NCI-H2227 (cell line): ENCODE measurements around the gene NEDD4.
A peak's percentile ranks its signal among the peaks of the same experiment; 100 is the strongest.
"Not testable (repeated sequence)": the region's sequence is repeated elsewhere in the genome, so short reads cannot be mapped to it uniquely, and the experiment has no call there.

ENCODE experiments used
- DNase-seq: peaks from one replicate; lab custom pipeline; 2025; ENCODE audit not compliant: unreplicated experiment; lab: John Stamatoyannopoulos, UW

The NEDD4 gene

GRCh38 chr15:56006371-56006770 is 13.0 kb upstream of the NEDD4 start:
- not testable (repeated sequence) for DNase-seq

DNA sequence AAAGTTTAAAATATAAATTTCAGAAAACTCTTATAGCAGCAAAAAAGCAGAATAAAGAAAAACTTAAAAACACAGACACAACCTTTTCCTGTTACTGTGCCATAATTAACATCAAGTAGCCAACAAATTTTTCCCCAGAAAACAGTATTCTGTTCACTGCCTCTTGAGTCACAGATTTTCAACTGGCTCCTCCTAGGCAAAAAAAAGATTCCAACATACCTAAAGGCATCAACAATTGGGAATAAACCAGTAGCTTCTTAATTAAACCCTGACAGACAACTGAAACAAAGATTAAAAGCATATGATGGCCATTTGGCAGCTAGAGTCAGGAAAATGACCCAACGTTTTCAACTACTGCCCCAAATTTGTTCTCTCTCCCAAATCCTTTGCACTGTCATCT is 10.9 kb upstream of the NEDD4 start:
- not testable (repeated sequence) for DNase-seq

GRCh38 chr15:56003777-56004176 is 10.4 kb upstream of the NEDD4 start:
- not testable (repeated sequence) for DNase-seq

DNA sequence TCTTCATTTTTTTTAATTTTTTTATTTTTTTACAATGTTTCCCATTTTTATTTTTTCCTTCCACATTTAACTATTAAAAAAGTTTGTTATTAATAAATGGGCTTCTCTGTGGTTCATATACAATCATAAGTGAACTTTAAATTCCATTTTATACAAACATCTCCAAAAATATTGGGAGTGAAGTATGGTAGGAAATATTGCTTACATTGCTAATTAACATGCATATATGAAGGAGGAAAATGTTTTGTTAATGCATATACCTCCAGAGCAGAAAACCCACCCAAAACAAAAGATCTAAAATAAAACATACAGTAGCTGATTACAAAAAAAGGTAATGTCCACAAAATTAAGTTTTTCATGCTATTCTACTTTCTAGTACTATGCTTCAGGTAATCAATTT is 9.9 kb upstream of the NEDD4 start:
- DNase-seq: not testable (repeated sequence)

DNA sequence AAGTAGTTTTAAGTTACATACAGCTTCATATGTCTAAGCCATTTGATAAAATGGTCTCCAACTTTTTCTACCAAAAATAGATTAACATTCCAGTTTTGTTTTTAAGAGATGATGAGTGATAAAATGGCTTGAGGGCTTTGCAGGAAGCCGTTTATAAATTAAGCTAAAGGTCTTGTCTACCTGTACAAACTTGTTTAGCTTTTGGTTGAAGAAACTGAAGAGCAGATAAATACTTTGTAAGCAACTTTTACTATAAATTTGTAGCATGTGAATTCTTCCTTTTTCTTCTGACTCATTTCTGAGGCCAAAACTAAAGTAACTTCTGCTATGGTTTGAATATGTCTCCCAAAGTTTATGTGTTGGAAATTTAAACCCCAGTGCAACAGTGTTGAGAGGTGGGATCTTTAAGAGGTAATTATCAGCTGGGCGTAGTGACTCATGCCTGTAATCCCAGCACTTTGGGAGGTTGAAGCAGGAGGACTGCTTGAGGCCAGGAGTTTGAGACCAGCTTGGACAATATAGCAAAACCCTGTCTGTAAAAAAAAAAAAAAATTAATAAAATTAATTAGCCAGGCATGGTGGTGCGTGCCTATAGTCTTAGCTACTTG is 8.2 kb upstream of the NEDD4 start:
- DNase-seq: no peak

DNA sequence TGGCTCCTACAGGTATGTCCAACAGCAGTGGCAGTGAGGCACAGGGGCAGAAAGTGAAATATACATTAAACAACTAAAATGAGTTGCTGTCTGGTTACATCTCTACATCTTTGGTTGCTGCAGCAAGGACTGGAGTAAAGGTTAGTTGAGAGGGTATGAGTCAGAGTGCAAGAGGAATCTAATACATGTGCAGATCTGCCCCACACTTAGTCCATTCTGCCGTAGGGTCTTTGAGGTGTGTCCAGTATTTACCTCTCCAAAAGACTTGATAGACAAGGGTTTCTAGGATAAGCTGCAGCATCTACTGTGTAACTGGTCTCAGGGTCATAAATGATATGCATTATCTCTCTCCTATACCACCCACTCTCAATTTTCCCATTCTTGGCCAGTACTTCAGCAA is 6.2 kb upstream of the NEDD4 start:
- DNase-seq: no peak

DNA sequence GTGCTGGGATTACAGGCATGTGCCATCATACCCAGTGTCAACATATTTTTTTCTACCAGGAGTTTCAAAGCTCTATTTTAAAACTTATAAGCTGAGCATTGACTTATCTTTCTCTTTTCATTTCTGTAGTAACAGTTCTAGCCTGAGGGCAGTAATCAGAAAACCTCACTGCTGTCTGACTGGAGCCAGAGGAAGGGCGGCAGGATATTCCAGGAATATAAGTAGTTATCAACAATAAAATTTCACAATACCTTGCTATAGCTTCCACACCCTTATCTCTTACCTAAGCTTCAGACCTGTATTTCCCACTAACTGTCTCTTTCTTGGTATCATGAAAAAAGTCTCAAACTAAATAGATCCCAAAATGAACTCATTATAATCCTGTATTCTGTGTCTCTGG is 5.1 kb upstream of the NEDD4 start:
- no peak for DNase-seq

DNA sequence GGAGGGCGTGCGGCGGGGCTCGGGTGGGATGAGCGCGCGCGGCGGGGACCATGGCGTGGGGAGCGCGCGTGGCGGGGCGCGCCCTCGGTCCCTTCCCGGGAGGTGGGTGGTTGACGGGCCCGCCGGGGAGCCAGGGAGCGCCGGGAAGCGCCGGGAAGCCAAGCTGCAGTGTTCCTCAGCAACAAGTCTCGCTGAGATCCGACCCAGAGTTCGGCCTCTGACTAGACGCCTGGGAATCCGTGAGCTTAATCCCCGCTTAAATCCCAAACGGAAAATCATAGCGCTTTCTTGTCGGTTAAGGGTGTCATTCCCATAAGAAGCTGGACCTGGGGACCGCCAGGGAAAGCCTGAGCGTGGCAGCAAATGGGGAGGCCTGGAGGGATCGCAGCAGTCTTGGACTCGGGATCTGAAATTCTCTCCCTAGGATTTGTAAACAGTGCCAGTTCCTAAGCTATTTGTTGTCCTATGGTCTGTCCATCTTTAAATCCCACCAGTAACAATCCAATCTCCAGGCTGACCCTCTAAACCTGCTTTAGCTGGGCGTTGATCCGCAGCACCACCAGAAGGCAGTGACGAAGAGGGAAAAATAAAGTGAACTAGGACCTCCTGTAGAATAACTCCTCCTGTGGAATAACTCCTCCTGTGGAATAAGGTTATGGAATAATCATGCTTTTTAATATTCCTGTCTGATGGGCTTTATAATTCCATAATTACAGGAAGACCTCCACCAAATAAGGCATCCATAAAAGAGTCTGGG is 570 bp upstream of the NEDD4 start:
- DNase-seq: peak; percentile 59

DNA sequence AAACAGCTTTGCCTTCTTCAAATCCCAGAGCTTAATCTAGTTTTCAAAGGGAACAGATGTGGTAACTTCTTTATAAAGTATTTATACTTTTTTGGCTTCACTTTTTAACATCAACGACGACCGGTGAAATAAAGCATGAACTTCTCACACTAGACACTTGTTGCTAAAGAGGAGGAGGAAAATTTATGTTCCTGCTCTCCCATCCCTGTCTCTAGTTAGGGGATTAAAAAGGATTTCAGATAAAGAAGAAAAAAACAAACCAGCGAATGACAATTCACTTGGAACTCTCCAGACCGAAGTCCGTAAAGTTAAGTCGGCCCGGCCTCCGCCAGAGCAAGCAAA is 672 bp downstream of the NEDD4 start:
- DNase-seq: no peak

- no peak for DNase-seq
These were observed 1.3 kb downstream of the NEDD4 start for GRCh38 chr15:55991802-55992768.

- no peak for DNase-seq
These were observed 2.4 kb downstream of the NEDD4 start for GRCh38 chr15:55990998-55991397.

DNA sequence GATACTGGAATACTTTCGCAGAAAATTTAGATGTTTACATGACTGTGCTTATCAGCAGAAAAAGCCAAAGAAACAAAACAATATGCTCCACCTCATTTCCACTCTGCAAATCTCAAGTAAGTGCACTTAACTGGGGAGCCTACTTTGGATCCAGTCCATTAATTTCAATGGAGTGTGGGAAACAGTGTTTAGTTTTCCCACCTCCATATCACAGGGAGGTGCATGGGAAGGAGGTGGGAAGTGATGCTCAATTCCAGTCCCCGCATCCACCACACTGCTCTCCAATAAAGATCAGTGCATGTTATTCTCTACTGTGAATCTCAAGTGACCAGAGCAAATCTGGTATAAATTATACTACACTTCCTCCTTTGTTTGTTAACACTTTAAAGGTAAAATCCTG is 2.9 kb downstream of the NEDD4 start:
- no peak for DNase-seq

- peak; percentile 10 for DNase-seq
These were observed 4.0 kb downstream of the NEDD4 start for GRCh38 chr15:55989383-55989782.

- no peak for DNase-seq
These were observed 11.7 kb downstream of the NEDD4 start for GRCh38 chr15:55981582-55982249.

DNA sequence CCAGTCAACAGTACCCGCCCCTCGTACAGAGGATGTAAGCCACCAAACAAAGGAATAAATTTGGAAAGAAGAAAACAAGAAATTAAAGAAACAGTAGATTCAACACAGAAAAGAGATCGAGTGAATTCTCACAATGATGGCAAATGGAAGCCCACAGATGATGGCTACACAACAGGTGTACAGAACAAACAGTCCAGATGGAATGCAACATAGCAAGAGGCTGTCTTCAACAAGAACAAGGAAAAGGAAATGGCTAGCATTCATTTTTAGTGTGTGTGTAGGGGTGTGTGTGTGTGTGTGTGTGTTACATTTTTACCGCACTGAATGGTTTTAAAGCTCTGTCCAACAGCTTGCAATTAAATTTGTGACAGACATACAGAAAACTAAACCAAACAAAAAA is 12.9 kb downstream of the NEDD4 start:
- DNase-seq: no peak

DNA sequence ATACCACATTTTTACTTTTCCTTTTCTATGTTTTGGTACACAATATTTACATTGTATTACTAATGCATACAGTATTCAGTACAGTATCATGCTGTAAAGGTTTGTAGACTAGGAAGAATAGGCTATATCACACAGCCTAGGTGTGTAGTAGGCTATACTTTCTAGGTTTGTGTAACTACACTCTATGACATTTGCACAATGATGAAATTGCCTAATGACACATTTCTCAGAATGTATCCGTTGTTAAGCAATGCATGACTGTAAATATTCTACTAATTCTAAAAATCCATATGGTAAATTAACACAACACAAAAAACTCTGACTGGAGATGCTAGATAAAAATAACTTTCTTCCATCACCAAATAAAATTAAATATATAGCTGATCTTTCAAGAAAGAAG is 16.2 kb downstream of the NEDD4 start:
- no peak for DNase-seq

DNA sequence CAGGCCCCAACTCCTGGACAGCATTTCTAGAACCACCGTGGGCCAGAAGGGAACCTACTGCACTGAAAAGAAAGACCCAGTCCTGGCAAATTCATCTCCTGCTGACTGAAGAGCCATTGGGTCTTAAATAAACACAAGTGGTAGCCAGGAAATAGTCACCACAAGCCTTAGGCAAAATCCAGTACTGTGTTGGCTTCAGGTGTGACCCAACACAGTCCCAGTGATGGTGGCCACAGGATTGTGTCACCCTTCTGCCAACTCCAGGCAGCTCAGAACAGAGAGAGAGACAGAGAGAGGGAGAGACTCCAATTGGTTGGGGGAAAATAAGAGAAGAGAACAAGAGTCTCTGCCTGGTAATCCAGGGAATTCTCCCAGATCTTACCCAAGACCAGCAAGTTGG is 23.1 kb downstream of the NEDD4 start:
- no peak for DNase-seq

DNA sequence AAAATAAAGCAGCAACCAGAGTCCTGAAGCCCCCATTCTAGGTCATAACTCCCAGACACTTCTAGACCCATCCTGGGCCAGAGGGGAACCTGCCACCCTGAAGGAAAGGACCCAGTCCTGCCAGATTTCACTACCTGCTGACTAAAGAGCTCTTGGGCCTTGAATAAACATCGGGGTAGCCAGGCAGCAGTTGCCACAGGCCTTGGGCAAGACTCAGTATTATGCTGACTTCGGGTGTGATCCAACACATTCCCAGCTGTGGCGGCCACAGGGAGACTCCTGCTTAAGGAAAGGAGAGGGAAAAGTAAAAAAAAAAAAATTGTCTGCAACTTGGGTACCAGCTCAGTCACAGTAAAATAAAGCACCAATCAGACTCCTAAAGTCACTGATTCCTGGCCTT is 23.8 kb downstream of the NEDD4 start:
- DNase-seq: no peak

GRCh38 chr15:55968923-55969322 is 24.5 kb downstream of the NEDD4 start:
- no peak for DNase-seq

DNA sequence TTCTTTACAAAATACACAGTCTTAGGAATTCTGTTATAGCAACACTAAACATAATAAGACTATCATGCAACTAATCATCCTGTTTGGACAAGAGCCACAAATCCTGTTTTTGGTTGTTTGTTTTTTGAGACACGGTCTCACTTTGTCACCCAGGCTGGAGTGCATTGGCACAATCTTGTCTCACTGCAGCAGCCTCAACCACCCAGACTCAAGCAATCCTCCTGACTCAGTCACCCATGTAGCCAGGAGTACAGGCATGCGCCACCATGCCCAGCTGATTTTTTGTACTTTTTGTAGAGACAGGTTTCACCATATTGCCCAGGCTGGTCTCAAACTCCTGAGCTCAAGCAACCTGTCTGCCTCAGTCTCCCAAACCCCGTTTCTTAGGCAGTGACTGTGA is 28.3 kb downstream of the NEDD4 start:
- DNase-seq: no peak

GRCh38 chr15:55960946-55961345 is 32.5 kb downstream of the NEDD4 start:
- DNase-seq: no peak
